ENCODE measurements around the gene CCDC47.
"Not testable (repeated sequence)": the region's sequence is repeated elsewhere in the genome, so short reads cannot be mapped to it uniquely, and the experiment has no call there.

Gene CCDC47

GRCh38 chr17:63773272-63774140 is at the start of gene CCDC47:
CCDC47 (minus strand) TSS chr17:63773597; CDS start chr17:63766175, 7,422 bp downstream.
- peak; percentile 97 to 98 for DNase-seq (ENCODE audit: low read depth in 2 of 2)

- no peak for DNase-seq (ENCODE audit: low read depth in 2 of 2)
Observed at GRCh38 chr17:63822537-63822936, 49.1 kb upstream of the CCDC47 start.

- no peak for DNase-seq (ENCODE audit: low read depth in 2 of 2)
Observed at GRCh38 chr17:63821804-63822203, 48.4 kb upstream of the CCDC47 start.

GRCh38 chr17:63820963-63821561 is 47.7 kb upstream of the CCDC47 start:
- no peak for DNase-seq (ENCODE audit: low read depth in 2 of 2)

GRCh38 chr17:63819585-63820537 is 46.5 kb upstream of the CCDC47 start:
- no peak for DNase-seq (ENCODE audit: low read depth in 2 of 2)

- DNase-seq (ENCODE audit: low read depth in 2 of 2) = no peak
Observed at GRCh38 chr17:63819131-63819530, 45.7 kb upstream of the CCDC47 start.

GRCh38 chr17:63817736-63818385 is 44.5 kb upstream of the CCDC47 start:
- no peak for DNase-seq (ENCODE audit: low read depth in 2 of 2)

- DNase-seq (ENCODE audit: low read depth in 2 of 2) = no peak
Observed at GRCh38 chr17:63816669-63817068, 43.3 kb upstream of the CCDC47 start.

- DNase-seq (ENCODE audit: low read depth in 2 of 2) = no peak
Observed at GRCh38 chr17:63816123-63816522, 42.7 kb upstream of the CCDC47 start.

GRCh38 chr17:63809970-63810369 is 36.6 kb upstream of the CCDC47 start:
- no peak for DNase-seq (ENCODE audit: low read depth in 2 of 2)

- no peak for DNase-seq (ENCODE audit: low read depth in 2 of 2)
Observed at GRCh38 chr17:63805591-63805990, 32.2 kb upstream of the CCDC47 start.

GRCh38 chr17:63804328-63804727 is 30.9 kb upstream of the CCDC47 start:
- DNase-seq (ENCODE audit: low read depth in 2 of 2) = no peak

GRCh38 chr17:63800783-63801182 is 27.4 kb upstream of the CCDC47 start:
- DNase-seq (ENCODE audit: low read depth in 2 of 2) = no peak

GRCh38 chr17:63798572-63799106 is 25.2 kb upstream of the CCDC47 start:
- no peak for DNase-seq (ENCODE audit: low read depth in 2 of 2)

GRCh38 chr17:63796375-63796774 is 23.0 kb upstream of the CCDC47 start:
- DNase-seq (ENCODE audit: low read depth in 2 of 2) = not testable (repeated sequence)

- no peak for DNase-seq (ENCODE audit: low read depth in 2 of 2)
Observed at GRCh38 chr17:63792055-63792729, 18.8 kb upstream of the CCDC47 start.

- no peak for DNase-seq (ENCODE audit: low read depth in 2 of 2)
Observed at GRCh38 chr17:63790057-63790456, 16.7 kb upstream of the CCDC47 start.

- DNase-seq (ENCODE audit: low read depth in 2 of 2) = no peak
Observed at GRCh38 chr17:63786971-63787711, 13.7 kb upstream of the CCDC47 start.

GRCh38 chr17:63786117-63786516 is 12.7 kb upstream of the CCDC47 start:
- no peak for DNase-seq (ENCODE audit: low read depth in 2 of 2)

- no peak for DNase-seq (ENCODE audit: low read depth in 2 of 2)
Observed at GRCh38 chr17:63785556-63785955, 12.2 kb upstream of the CCDC47 start.

All from stimulated activated CD4-positive, alpha-beta T cell treated with anti-CD3 and anti-CD28 coated beads, Interleukin-15, amount 100 ng/mL, for 48 hours (primary cell).